ENCODE data around the gene SETD2. TPM values are rescaled to one million over a fixed set of nuclear protein-coding genes. Genes with fewer than 3 reads are reported as not detected.
"Not testable (repeated sequence)": the region's sequence is repeated elsewhere in the genome, so short reads cannot be mapped to it uniquely, and the experiment has no call there.

Gene SETD2
- total RNA-seq, result 19.7 and 26.9 TPM in 2 replicates

- Histone ChIP-seq H3K4me3 (ENCODE audit: low read depth, low read length) (peak within 1 kb of the TSS; percentile 96), H3K36me3 (ENCODE audit: control insufficient read depth, insufficient read depth, low read length) (no peaks in the 10 kb centered on the region), H3K27me3 (ENCODE audit: control insufficient read depth, insufficient read depth, low read length) (no peaks in the 10 kb centered on the region)
- peak; percentile 76 for DNase-seq (ENCODE audit: low read depth)
- TF ChIP-seq CTCF (IDR thresholded peaks at IDR 0.05; ENCODE audit: insufficient read depth, low read length, severe bottlenecking), result peak; percentile 49
- FAIRE-seq, result no peak
These were observed at the start of gene SETD2 for GRCh38 chr3:47164007-47164881. Gene SETD2 (minus strand): TSS chr3:47164113. CDS start chr3:47163924, 189 bp downstream.

- H3K4me3 ChIP-seq (ENCODE audit: low read depth, low read length), result no peak overlapping the region
- no peak for TF ChIP-seq CTCF (IDR thresholded peaks at IDR 0.05; ENCODE audit: insufficient read depth, low read length, severe bottlenecking)
- no peak for FAIRE-seq
- no peaks in the 10 kb centered on the region for H3K27me3 ChIP-seq (ENCODE audit: control insufficient read depth, insufficient read depth, low read length)
- no peaks in the 10 kb centered on the region for H3K36me3 ChIP-seq (ENCODE audit: control insufficient read depth, insufficient read depth, low read length)
- no peak for DNase-seq (ENCODE audit: low read depth)
These were observed 47.0 kb upstream of the SETD2 start for GRCh38 chr3:47210863-47211405.

GRCh38 chr3:47206022-47206421 is 42.1 kb upstream of the SETD2 start:
- not testable (repeated sequence) for DNase-seq (ENCODE audit: low read depth)

GRCh38 chr3:47204875-47205274 is 41.0 kb upstream of the SETD2 start:
- FAIRE-seq, result no peak
- Histone ChIP-seq H3K27me3 (ENCODE audit: control insufficient read depth, insufficient read depth, low read length) (no peaks in the 10 kb centered on the region), H3K4me3 (ENCODE audit: low read depth, low read length) (no peak overlapping the region), H3K36me3 (ENCODE audit: control insufficient read depth, insufficient read depth, low read length) (no peaks in the 10 kb centered on the region)
- no peak for DNase-seq (ENCODE audit: low read depth)
- no peak for TF ChIP-seq CTCF (IDR thresholded peaks at IDR 0.05; ENCODE audit: insufficient read depth, low read length, severe bottlenecking)

More at GRCh38 chr3:47206022-47206421, 42.1 kb upstream of the SETD2 start:
- H3K36me3 ChIP-seq (ENCODE audit: control insufficient read depth, insufficient read depth, low read length); H3K4me3 ChIP-seq (ENCODE audit: low read depth, low read length); H3K27me3 ChIP-seq (ENCODE audit: control insufficient read depth, insufficient read depth, low read length); FAIRE-seq: not testable (repeated sequence)

- TF ChIP-seq CTCF (IDR thresholded peaks at IDR 0.05; ENCODE audit: insufficient read depth, low read length, severe bottlenecking), result no peak
- Histone ChIP-seq H3K36me3 (ENCODE audit: control insufficient read depth, insufficient read depth, low read length) (no peaks in the 10 kb centered on the region), H3K4me3 (ENCODE audit: low read depth, low read length) (no peak overlapping the region), H3K27me3 (ENCODE audit: control insufficient read depth, insufficient read depth, low read length) (no peaks in the 10 kb centered on the region)
- DNase-seq (ENCODE audit: low read depth) (no peak), FAIRE-seq (no peak)
These were observed 38.6 kb upstream of the SETD2 start for GRCh38 chr3:47202542-47202941.

GRCh38 chr3:47197287-47197686 is 33.4 kb upstream of the SETD2 start:
- Histone ChIP-seq H3K27me3 (ENCODE audit: control insufficient read depth, insufficient read depth, low read length) (no peaks in the 10 kb centered on the region), H3K36me3 (ENCODE audit: control insufficient read depth, insufficient read depth, low read length) (no peaks in the 10 kb centered on the region), H3K4me3 (ENCODE audit: low read depth, low read length) (no peak overlapping the region)
- TF ChIP-seq CTCF (IDR thresholded peaks at IDR 0.05; ENCODE audit: insufficient read depth, low read length, severe bottlenecking), result no peak
- DNase-seq (ENCODE audit: low read depth) (no peak), FAIRE-seq (no peak)
